ENCODE results near the gene XPC.

The XPC gene

DNA sequence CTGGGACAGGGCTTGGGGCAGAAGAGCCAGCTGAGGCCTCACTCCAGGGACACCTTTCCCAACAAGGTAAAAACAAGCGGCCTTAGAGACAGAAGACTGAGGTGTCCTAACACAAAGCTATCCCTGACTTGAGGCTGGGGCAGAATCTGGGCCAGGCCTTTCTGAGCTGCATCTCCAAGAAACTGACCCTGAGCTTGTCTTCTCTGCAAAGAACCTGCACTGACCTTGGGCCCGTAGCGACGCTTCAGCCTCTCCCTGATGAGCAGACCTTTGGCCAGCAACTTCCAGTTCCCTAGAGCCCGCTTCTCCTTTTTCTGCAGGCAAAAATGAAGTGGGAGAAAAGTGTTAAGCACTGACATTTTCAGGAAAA is 31.4 kb downstream of the XPC start:
- H3K4me3 ChIP-seq (ENCODE audit: control insufficient read depth, low read depth, low read length): no peak overlapping the region
- TF ChIP-seq, protein P1, sequence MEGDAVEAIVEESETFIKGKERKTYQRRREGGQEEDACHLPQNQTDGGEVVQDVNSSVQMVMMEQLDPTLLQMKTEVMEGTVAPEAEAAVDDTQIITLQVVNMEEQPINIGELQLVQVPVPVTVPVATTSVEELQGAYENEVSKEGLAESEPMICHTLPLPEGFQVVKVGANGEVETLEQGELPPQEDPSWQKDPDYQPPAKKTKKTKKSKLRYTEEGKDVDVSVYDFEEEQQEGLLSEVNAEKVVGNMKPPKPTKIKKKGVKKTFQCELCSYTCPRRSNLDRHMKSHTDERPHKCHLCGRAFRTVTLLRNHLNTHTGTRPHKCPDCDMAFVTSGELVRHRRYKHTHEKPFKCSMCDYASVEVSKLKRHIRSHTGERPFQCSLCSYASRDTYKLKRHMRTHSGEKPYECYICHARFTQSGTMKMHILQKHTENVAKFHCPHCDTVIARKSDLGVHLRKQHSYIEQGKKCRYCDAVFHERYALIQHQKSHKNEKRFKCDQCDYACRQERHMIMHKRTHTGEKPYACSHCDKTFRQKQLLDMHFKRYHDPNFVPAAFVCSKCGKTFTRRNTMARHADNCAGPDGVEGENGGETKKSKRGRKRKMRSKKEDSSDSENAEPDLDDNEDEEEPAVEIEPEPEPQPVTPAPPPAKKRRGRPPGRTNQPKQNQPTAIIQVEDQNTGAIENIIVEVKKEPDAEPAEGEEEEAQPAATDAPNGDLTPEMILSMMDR (conservative IDR thresholded peaks at IDR 0.05; ENCODE audit: control insufficient read depth, insufficient read depth, low read depth, low read length): no peak
- DNase-seq (ENCODE audit: low read depth): no peak

DNA sequence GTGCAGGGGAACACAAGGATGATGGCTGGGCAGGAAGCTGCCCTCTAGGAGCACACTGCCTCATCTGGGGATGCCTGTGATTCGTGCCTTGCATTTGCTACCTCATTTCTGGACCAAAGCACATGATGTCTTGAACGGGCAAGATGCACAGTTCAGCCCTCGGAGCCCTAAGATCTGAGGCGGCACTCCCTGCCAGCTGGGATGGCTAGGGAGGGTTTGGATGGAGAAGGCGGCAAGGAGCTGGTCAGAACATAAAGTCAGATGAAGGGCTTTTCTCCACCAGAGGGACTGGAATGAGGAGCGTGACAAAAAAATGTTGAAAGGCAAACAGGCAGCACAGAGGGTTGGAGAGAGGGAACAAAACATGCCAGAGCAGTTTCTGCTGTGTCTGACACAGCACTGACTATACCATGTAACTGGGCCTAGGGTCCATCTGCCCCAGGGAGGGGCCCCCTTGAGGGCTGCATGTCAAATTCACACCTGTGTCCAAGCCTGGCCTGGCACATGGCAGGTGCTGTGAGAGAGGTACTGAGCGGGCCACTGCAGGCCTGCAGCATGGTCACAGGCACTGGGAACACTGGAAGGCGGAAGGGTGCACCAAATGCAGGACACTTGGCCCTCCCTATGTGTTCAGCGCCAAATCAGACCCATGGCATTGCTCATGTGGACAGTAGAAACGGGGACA is 31.9 kb downstream of the XPC start:
- H3K4me3 ChIP-seq (ENCODE audit: control insufficient read depth, low read depth, low read length): no peak overlapping the region
- no peak for DNase-seq (ENCODE audit: low read depth)
- TF ChIP-seq, protein P1 (conservative IDR thresholded peaks at IDR 0.05; ENCODE audit: control insufficient read depth, insufficient read depth, low read depth, low read length): no peak

DNA sequence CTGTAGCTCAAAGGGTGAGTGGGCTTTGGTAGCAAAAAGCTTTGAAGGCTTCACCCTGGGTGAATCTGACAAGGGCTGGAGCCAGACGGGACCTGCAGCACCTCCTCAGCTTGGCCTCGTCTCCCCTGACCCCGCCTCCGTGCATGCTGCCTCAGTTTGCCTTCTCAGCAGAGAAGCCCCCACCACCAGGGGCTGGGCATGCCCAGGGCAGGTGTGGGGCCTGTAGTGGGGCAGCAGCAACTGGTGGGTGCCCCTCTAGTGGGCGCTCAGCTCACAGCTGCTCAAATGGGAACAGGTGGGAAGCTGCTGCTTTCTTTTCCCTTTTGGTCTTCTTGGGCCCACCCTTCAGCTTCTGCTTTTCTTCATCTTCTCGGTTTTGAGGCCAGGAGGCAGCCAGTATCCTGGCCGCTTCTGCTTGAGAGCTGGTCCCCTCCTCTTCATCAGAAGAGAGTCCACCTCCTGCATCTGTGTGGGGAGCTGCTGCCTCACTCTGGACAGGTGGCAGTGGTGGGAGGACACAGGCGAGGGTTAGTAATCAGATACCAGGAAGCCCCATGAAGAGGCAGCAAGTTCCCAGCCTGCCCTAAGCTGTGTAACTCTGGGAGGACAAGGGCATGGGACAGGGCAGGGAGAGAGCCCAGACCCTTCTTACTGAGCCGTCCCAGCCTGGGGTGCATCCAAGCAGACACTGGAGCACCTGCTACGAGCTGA is 32.6 kb downstream of the XPC start:
- DNase-seq (ENCODE audit: low read depth): no peak
- TF ChIP-seq, protein P1 (conservative IDR thresholded peaks at IDR 0.05; ENCODE audit: control insufficient read depth, insufficient read depth, low read depth, low read length): no peak
- H3K4me3 ChIP-seq (ENCODE audit: control insufficient read depth, low read depth, low read length): no peak overlapping the region

DNA sequence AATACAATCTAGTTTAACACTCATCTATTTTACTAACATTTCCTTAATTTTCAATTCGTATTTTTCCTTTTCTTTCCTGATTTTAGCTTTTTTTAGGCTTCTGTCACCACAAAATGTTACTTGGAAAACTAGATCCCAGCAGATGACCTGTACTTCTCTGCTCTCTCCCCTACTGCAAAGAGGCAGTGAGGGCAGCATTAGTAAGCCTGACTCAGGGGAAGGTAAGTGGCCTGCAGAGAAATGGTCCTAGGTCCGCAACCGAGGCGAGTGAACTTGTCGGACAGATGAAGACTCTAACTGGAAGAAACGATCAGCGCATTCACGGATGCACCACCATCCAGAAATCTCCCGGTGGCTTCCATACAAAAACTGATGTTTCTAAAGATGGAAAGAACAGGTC is 33.2 kb downstream of the XPC start:
- DNase-seq (ENCODE audit: low read depth): peak; percentile 82
- no peak overlapping the region for H3K4me3 ChIP-seq (ENCODE audit: control insufficient read depth, low read depth, low read length)
- TF ChIP-seq, protein P1 (conservative IDR thresholded peaks at IDR 0.05; ENCODE audit: control insufficient read depth, insufficient read depth, low read depth, low read length): no peak

DNA sequence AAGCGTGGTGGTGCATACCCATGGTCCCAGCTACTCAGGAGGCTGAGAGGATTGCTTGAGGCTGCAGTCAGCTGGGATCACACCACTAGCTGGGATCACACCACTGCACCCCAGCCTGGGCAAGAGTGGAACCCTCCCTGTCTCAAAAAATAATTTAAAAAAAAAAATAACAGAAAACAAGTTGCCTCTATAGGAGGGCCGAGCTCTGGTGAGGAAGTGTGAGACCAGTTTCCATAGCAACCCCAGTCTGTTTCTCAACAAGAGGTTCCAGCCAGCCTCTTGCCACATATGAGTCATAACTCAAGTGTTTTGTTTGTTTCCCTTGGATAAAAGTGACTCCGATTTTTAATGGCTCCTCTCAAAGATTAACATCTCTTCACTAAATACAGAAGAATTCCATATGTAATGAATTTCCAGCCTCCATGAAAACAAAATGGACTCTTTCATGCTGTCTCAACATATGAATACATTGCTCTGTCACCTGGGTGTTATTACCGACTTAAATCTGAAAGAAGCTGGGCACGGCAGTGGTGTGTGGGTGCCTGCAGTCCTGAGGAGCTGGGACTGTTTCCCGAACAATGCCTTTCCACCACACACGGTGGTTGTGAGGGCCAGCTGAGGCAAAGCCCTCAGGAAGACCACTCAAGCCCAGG is 33.9 kb downstream of the XPC start:
- peak overlapping the region; percentile 15 for H3K4me3 ChIP-seq (ENCODE audit: control insufficient read depth, low read depth, low read length)
- DNase-seq (ENCODE audit: low read depth): peak; percentile 99
- TF ChIP-seq, protein P1 (conservative IDR thresholded peaks at IDR 0.05; ENCODE audit: control insufficient read depth, insufficient read depth, low read depth, low read length): no peak

DNA sequence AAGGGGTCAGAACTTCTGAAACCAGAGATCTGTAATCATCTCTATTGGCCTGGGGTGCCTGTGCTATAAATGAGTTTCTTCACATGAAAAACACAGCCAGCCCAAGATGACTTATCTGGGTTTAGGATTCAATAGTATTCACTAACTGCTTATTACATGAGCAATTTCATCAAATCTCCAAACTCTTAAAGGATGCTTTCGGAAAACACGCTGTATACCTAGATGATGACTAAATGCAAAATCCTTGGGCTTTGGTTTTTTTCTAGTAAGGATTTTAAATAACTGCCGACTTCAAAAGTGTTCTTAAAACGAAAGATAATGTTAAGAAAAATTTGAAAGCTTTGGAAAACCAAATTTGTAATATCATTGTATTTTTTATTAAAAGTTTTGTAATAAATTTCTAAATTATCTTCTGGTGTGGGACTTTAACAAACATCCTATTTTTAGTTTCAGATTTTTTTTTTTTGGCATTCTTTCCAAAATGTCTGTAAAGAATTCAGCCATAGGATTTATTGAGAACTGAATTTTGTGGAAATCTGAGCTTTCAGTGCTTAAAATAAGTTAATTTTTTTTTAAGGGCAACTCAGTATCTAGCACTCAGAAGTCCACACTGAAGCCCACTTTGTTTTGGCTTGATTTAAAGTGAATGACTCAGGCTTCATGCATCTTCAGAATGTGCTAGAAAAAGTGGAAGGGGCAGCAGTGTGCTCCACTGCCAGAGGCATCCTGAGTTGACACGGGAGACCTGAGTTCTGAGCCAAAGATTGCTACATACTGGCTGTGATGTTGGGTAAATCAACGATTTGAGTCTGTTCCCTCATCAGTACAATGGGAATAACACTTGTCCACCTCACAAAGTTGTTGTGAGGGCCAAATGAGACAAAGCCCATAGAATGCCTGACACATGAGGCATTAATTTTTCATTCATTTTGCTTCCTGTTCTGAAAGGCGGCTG is 34.9 kb downstream of the XPC start:
- no peak overlapping the region for H3K4me3 ChIP-seq (ENCODE audit: control insufficient read depth, low read depth, low read length)
- TF ChIP-seq, protein P1 (conservative IDR thresholded peaks at IDR 0.05; ENCODE audit: control insufficient read depth, insufficient read depth, low read depth, low read length): no peak
- peak; percentile 95 for DNase-seq (ENCODE audit: low read depth)

Data from fibroblast of mammary gland (primary cell).